Measurements from ENCODE around the gene AQR.

GRCh38 chr15:34890424-34890823 lies 79.1 kb downstream of the AQR start:
- no peak for TF ChIP-seq CTCF (IDR thresholded peaks at IDR 0.05)
- TF ChIP-seq SP1 (CRISPR knock-in tag; conservative IDR thresholded peaks at IDR 0.05), result no peak

Measured in WTC11 (cell line).